ENCODE data around the gene HERC3. TPM values are rescaled to one million over a fixed set of nuclear protein-coding genes. Genes with fewer than 3 reads are reported as not detected.

Gene HERC3
- total and polyA plus RNA-seq, 4 donors: 6.2 to 48.0 (median 24.9) TPM

DNA sequence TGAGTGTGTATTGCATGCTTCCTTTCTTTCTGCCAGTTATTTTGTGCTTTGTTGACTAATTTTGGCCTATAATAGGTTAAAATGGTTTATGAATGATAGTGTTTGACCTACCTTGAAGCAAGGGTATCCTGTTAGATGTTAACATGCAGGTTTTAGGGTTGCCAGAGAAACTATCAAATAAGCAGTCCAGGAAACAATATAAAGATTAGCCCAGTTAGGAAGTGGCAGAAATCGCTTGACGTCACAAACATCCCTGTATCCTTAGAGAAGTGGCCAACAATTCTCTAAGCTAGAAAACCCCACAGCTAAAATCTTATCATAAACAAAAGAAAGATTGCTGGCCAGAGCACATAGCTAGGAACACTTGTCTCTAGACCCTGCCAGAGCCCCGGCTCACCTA is 101.5 kb downstream of the HERC3 start:
- H3K36me3 ChIP-seq (ENCODE audit: control insufficient read depth in 4 of 4, insufficient read depth in 4 of 4, low read length in 4 of 4): peaks cover 4 to 16% (median 9%) of the 10 kb centered on the region in 4 donors
- ATAC-seq (ENCODE audit: insufficient read depth, low FRiP score) (no peak), DNase-seq (no peak)
- no peaks in the 10 kb centered on the region for H3K27me3 ChIP-seq (ENCODE audit: control insufficient read depth in 3 of 3, insufficient read depth in 3 of 3, low read length in 2 of 3)
- 73 to 82% methylated on average over 3 of the region's 3 CpGs for WGBS, 2 donors
- TF ChIP-seq, protein P1, sequence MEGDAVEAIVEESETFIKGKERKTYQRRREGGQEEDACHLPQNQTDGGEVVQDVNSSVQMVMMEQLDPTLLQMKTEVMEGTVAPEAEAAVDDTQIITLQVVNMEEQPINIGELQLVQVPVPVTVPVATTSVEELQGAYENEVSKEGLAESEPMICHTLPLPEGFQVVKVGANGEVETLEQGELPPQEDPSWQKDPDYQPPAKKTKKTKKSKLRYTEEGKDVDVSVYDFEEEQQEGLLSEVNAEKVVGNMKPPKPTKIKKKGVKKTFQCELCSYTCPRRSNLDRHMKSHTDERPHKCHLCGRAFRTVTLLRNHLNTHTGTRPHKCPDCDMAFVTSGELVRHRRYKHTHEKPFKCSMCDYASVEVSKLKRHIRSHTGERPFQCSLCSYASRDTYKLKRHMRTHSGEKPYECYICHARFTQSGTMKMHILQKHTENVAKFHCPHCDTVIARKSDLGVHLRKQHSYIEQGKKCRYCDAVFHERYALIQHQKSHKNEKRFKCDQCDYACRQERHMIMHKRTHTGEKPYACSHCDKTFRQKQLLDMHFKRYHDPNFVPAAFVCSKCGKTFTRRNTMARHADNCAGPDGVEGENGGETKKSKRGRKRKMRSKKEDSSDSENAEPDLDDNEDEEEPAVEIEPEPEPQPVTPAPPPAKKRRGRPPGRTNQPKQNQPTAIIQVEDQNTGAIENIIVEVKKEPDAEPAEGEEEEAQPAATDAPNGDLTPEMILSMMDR (IDR thresholded peaks at IDR 0.05; ENCODE audit: control extremely low read depth, extremely low read depth): no peak
- no peaks in the 10 kb centered on the region for H3K9me3 ChIP-seq (ENCODE audit: control insufficient read depth in 4 of 4, insufficient read depth in 3 of 4, low read length in 3 of 4)
- no peak overlapping the region for H3K27ac ChIP-seq (ENCODE audit: low read depth in 1 of 2, low read length in 1 of 2)
- H3K4me1 ChIP-seq (ENCODE audit: control insufficient read depth in 5 of 5, insufficient read depth in 5 of 5, low read length in 5 of 5): peaks cover 0 to 3% (median 0%) of the 10 kb centered on the region in 5 donors
- no peak overlapping the region for H3K4me3 ChIP-seq
- H3K9ac ChIP-seq (ENCODE audit: insufficient read depth in 1 of 2, low read length in 2 of 2): no peak overlapping the region

DNA sequence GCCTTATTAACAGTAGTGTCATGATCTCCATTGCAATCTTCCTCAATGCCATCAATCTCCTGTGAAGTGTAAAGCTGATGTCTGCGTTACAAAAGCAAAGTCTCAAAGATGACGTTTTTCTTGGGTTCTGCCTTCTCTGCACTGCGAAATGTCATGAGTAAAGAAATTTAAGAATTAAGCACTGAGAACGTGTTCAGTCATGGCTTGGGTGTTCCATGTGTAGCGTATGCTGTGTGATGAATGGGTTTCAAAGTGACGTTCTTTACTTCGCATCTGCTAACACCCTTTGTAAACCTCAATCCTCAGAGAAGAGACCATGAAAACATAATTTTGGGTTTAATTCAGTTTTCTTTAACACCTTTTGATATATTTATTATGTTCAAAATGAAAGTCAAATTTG is 104.3 kb downstream of the HERC3 start:
- Histone ChIP-seq H3K27ac (ENCODE audit: low read depth in 1 of 2, low read length in 1 of 2) (no peak overlapping the region), H3K9me3 (ENCODE audit: control insufficient read depth in 4 of 4, insufficient read depth in 3 of 4, low read length in 3 of 4) (no peaks in the 10 kb centered on the region), H3K36me3 (ENCODE audit: control insufficient read depth in 4 of 4, insufficient read depth in 4 of 4, low read length in 4 of 4) (peaks cover 0 to 6% (median 4%) of the 10 kb centered on the region in 4 donors), H3K4me3 (no peak overlapping the region), H3K27me3 (ENCODE audit: control insufficient read depth in 3 of 3, insufficient read depth in 3 of 3, low read length in 2 of 3) (no peaks in the 10 kb centered on the region), H3K4me1 (ENCODE audit: control insufficient read depth in 5 of 5, insufficient read depth in 5 of 5, low read length in 5 of 5) (peaks cover 0 to 3% (median 0%) of the 10 kb centered on the region in 5 donors), H3K9ac (ENCODE audit: insufficient read depth in 1 of 2, low read length in 2 of 2) (peak overlapping the region in 1 of 2 donors; percentile 36)
- DNase-seq (peak in 2 of 3 donors; percentile 29 to 31), ATAC-seq (ENCODE audit: insufficient read depth, low FRiP score) (no peak)
- 72 to 85% methylated on average over 7 of the region's 7 CpGs for WGBS, 2 donors
- TF ChIP-seq, protein P1 (IDR thresholded peaks at IDR 0.05; ENCODE audit: control extremely low read depth, extremely low read depth): no peak

DNA sequence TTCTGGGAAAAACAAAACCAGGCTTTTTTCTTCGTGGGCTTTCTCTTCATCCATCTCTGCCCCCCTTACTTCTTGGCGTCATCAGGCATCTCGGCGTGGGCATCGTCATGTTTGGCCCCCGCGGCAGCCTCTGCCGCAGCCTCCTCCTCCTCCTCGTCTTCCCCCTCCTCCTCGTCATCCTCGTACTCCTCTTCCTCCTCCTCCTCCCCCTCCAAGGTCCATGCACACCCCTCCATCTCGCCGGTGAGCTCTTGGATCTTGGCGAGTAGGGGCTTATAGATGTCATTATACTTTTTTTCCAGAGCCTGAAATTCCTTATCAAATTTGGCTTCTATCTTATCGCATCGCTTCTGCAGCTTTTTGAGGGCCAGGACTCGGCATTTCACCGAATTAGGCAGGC is 104.9 kb downstream of the HERC3 start:
- peak overlapping the region in 1 of 2 donors; percentile 36 for H3K9ac ChIP-seq (ENCODE audit: insufficient read depth in 1 of 2, low read length in 2 of 2)
- TF ChIP-seq, protein P1 (IDR thresholded peaks at IDR 0.05; ENCODE audit: control extremely low read depth, extremely low read depth): no peak
- ATAC-seq (ENCODE audit: insufficient read depth, low FRiP score) (no peak), DNase-seq (peak; percentile 54 to 63 (median 59))
- peaks cover 0 to 5% (median 1%) of the 10 kb centered on the region in 4 donors for H3K36me3 ChIP-seq (ENCODE audit: control insufficient read depth in 4 of 4, insufficient read depth in 4 of 4, low read length in 4 of 4)
- peaks cover 0 to 3% (median 0%) of the 10 kb centered on the region in 5 donors for H3K4me1 ChIP-seq (ENCODE audit: control insufficient read depth in 5 of 5, insufficient read depth in 5 of 5, low read length in 5 of 5)
- peak overlapping the region; percentile 28 to 50 for H3K27ac ChIP-seq (ENCODE audit: low read depth in 1 of 2, low read length in 1 of 2)
- peak overlapping the region; percentile 57 for H3K4me3 ChIP-seq
- WGBS, 2 donors: 42 to 51% methylated on average over 18 of the region's 18 CpGs
- no peaks in the 10 kb centered on the region for H3K9me3 ChIP-seq (ENCODE audit: control insufficient read depth in 4 of 4, insufficient read depth in 3 of 4, low read length in 3 of 4)
- H3K27me3 ChIP-seq (ENCODE audit: control insufficient read depth in 3 of 3, insufficient read depth in 3 of 3, low read length in 2 of 3): no peaks in the 10 kb centered on the region
